NCI-H2196 (cell line): Measurements from ENCODE around the gene PCSK2.

Source experiments
- DNase-seq: peaks from one replicate; lab custom pipeline; 2025; ENCODE audit not compliant: unreplicated experiment; lab: John Stamatoyannopoulos, UW

The PCSK2 gene

DNA sequence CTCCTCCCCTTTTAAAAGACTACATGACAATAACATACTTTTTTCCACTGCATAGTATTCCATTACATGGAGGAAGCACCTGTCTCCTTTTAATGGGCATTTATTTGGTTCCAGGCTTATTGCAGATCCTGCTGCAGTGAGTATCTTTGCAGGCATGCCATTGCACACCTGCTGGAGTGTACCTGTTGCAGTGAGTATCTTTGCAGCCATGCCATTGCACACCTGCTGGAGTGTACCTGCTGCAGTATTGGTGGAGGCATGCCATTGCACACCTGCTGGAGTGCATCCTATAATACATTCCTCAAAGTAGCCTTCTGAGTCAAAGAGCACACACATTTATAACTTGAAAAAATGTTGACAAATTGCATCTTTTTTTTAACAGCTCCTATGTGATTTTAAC lies 302.7 kb downstream of the PCSK2 start:
- DNase-seq: no peak

DNA sequence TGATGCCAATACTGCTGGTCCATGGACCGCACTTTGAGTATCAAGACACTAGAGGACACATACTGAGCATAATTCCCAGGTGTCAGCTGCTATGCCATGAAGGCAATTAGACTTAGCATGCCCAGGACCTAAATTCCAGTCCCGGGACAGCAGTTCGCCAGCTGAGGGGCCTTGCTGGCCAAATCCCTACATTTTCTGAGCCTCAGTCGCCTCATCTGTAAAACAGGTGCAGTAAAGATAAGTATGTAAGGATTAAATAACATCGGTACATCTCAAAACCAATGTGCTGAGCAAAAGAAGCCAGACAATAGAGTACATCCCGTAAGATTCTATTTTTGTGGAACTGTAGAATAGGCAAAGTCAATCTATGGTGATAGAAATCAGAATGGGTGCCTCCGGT lies 303.3 kb downstream of the PCSK2 start:
- DNase-seq: no peak

DNA sequence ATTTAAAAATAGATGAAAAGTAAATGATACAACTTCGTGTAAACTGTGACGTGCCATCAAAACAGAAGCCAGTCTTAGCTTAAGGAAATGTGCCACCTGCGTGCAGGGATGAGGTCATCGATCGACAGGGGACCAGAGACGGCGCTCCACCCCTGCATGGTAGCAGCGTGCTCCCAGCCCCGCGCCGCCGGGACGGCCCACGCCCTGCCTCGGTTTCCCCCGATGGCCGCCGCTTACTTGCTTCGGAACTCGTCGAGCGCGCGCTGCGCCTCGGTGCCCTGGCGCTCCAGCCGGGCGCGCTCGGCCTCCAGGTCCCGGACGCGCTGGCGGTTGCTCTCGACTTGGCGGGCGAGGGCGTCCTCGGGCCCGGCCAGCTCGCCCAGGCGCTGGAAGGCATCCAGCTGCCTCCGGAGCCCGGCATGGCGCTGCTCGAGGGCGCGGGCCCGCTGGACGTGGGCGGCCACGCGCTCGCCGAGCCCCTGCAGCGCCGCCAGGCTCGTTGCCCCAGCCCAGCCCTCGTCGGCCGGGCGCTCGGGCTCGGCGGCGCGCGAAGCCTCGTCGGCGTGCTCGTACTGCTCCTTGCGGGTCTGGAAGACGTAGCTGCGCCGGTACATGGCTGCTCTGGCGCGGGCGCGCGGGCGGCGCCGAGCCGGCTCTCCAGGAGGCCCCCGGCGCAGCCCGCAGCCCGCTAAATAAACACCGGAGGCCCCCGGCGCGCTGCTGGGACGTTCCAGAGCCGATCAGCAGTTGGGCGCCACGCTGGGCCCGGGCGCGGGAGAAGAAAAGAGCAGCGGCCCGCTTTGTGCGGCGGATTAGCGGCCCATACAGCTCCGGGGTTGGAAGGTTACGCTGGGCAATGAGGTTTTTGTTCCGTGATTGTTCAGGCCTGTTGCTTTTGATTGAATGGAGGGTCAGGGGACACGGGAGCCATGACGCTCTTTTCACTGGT lies 304.1 kb downstream of the PCSK2 start, which contains the start of gene BFSP1:
Gene BFSP1, minus strand, starts transcription at position 664 of the 949 bp plus-strand sequence. Its CDS starts 50 bp downstream, at position 614.
- peak; percentile 82 for DNase-seq

DNA sequence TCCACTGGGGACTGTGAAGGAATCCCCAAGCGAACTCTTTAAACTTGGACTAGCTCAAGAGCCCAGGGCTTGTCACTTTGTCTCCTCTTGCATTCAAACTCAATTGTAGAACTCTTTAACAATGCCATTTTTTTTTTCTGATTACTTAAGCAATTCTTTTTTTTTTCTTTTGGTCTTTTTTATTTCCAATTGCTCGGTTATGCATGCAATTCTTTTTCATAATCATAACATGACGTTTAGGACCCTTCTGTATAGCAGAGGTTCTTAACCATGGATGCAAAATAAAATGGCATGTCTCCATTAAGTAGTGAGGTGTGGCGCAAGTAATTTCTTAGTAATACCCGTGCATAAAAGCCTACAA lies 304.8 kb downstream of the PCSK2 start:
- no peak for DNase-seq

DNA sequence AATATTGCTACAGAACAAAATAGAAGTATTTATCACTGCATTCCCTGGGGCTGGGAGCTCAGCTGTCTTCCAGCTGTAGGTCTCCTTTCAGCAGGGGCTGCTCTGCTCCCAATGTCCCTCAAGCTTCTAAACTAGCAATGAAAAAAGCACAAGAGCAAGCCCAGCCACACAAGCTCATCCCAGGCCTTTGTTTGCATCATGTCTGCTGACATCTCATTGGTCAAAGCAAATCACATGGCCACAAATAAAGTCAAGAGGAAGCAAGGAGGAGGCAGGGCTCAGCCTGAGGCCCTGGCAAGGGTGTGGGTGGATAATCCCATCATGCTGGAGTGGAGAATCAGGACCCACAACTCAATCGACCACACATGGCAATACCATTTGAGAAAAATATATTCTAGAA lies 306.6 kb downstream of the PCSK2 start:
- no peak for DNase-seq

DNA sequence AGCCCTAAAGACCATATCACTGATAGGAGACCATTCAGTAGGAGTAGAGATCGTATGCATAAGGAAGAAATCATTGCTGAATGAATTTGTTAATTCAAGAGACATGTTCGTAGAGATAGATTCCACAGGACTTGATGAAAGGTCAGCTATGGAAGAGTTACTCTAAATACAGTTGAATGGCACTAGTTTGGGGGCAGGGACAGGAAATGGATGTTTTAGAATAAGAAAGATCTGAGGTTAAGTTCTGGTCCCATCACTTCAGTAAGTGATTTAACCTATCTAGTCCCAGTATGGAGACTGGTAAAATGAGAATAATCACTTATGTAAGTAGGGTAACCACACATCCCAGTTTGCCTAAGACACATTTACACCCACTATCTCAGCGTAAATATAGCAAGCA lies 307.2 kb downstream of the PCSK2 start:
- no peak for DNase-seq
